Adipocyte (in vitro differentiated cells): ENCODE measurements around the gene GABPA.
A peak's percentile ranks its signal among the peaks of the same experiment; 100 is the strongest.
"Not testable (repeated sequence)": the region's sequence is repeated elsewhere in the genome, so short reads cannot be mapped to it uniquely, and the experiment has no call there.

Experiments
- DNase-seq: peaks from one replicate; pipeline ENCODE4 v3.0.0-alpha.2; 2015; ENCODE audit warnings: low read depth
- H3K27me3 ChIP-seq: replicated peaks from 2 replicates; pipeline ENCODE4 v1.7.0; 2013; ENCODE audit warnings: mild to moderate bottlenecking, low read length, moderate library complexity; ENCODE audit not compliant: control insufficient read depth, insufficient read depth
- H3K36me3 ChIP-seq: 2 replicates; pipeline ENCODE4 v1.7.0; 2013; ENCODE audit warnings: low read length, mild to moderate bottlenecking, moderate library complexity; ENCODE audit not compliant: control insufficient read depth, insufficient read depth, severe bottlenecking
- H3K4me1 ChIP-seq: 2 replicates; pipeline ENCODE4 v1.7.0; 2013; ENCODE audit warnings: mild to moderate bottlenecking, low read length, moderate library complexity; ENCODE audit not compliant: control insufficient read depth, insufficient read depth
- H3K4me3 ChIP-seq: 2 replicates; pipeline ENCODE4 v1.7.0; 2013; ENCODE audit warnings: mild to moderate bottlenecking, low read length, moderate library complexity
- H3K9ac ChIP-seq: 2 replicates; pipeline ENCODE4 v1.7.0; 2013; ENCODE audit warnings: mild to moderate bottlenecking, low read length, moderate library complexity
- H3K9me3 ChIP-seq: 2 replicates; pipeline ENCODE4 v1.7.0; 2013; ENCODE audit warnings: mild to moderate bottlenecking, low read length, moderate library complexity; ENCODE audit not compliant: control insufficient read depth

Gene GABPA

DNA sequence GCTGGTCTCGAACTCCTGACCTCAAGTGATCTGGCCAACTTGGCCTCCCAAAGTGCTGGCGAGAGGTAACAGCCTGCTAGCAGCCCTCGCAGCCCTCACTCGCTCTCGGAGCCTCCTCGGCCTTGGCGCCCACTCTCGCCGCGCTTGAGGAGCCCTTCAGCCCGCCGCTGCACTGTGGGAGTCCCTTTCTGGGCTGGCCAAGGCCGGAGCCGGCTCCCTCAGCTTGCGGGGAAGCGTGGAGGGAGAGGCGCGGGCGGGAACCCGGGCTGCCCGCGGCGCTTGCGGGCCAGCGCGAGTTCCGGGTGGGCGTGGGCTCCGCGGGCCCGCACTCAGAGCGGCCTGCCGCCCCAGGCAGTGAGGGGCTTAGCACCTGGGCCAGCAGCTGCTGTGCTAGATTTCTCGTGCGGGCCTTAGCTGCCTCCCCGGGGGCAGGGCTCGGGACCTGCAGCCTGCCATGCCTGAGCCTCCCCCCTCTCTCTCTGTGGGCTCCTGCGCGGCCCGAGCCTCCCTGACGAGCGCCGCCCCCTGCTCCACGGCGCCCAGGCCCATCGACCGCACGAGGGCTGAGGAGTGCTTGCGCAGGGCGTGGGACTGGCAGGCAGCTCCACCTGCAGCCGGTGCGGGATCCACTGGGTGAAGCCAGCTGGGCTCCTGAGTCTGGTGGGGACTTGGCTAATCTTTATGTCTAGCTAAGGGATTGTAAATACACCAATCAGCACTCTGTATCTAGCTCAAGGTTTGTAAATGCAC lies 43.5 kb downstream of the GABPA start:
- DNase-seq, H3K36me3 ChIP-seq, H3K4me1 ChIP-seq, H3K27me3 ChIP-seq, H3K9me3 ChIP-seq, H3K9ac ChIP-seq, H3K4me3 ChIP-seq: not testable (repeated sequence)

DNA sequence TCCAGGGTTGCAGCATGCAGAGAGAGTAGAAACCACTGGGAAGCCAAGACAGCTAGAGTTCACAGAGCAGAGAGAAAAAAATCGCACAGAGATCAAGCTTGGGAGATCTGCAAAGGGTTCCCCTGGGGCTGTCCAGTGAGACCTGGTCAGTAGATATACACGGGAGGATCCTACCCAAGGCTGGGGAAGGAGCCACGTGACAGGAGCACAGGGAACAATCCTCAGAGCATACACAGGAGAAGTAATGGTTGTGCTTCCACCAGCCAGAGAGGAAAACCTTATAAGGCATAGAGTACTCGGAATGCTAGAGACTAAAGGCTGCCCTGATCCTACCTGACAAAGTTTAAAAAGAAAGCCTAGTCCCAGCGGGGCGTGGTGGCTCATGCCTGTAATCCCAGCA lies 53.9 kb downstream of the GABPA start:
- Histone ChIP-seq H3K9me3 (no peaks in the 10 kb centered on the region), H3K4me3 (no peak overlapping the region), H3K9ac (no peak overlapping the region), H3K27me3 (peaks cover 15% of the 10 kb centered on the region), H3K4me1 (peaks cover 9% of the 10 kb centered on the region), H3K36me3 (no peaks in the 10 kb centered on the region)
- DNase-seq = no peak

DNA sequence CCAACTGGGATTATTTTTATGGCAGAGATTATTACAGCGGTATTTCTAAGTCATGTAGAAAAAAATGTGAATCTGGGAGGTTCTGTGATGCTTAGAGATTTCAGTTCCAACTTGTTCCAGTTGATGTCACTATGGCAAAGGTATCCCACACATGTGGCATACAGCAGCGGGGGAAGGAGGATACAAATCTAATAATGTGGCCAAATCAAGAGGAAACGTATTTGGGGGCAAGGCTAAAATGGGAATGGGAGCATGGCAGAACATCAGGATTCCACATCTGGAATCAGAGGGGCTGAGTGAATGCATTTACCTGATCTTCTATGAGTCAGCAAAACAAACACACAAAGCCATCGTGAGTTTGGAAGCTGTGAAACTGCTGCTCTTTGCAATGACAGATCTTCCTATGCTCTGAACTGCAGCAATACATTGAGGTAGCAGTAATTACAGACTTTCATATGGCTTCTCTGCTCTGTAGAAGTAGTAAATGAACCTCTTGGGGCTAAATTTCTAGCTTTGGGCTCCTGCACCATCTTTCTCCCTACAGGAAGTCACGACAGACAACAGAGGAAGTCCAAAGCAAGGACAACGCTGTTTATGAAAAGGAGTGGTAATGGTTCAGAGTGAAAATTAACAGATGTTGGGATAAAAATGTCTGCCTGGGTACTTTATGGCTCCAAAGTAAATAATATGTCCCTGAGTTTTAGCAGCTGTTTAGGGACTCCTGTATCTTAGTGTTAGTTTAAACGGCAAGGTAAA lies 55.5 kb downstream of the GABPA start:
- H3K4me3 ChIP-seq = peak overlapping the region; percentile 72
- peaks cover 9% of the 10 kb centered on the region for H3K4me1 ChIP-seq
- peak; percentile 70 for DNase-seq
- H3K9ac ChIP-seq = peak overlapping the region; percentile 7
- peaks cover 15% of the 10 kb centered on the region for H3K27me3 ChIP-seq
- H3K9me3 ChIP-seq = no peaks in the 10 kb centered on the region
- no peaks in the 10 kb centered on the region for H3K36me3 ChIP-seq

DNA sequence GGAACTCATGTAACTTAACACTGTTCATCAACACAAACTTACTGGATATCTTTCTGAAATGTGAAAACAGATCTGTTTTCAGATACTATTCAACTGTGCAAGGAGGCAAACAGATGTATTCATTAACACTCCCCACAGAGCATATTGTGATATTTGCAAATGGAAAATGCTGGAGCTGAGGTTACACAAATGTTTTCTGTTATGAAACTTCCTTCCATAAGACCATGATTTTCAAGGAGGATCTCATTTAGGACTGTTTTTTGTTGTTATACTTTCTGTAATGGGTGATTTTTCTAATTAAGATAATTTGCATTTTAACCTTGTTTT lies 56.1 kb downstream of the GABPA start:
- Histone ChIP-seq H3K4me3 (peak overlapping the region; percentile 72), H3K36me3 (no peaks in the 10 kb centered on the region), H3K9ac (peak overlapping the region; percentile 7), H3K9me3 (no peaks in the 10 kb centered on the region), H3K27me3 (peaks cover 15% of the 10 kb centered on the region), H3K4me1 (peaks cover 9% of the 10 kb centered on the region)
- peak; percentile 13 for DNase-seq

DNA sequence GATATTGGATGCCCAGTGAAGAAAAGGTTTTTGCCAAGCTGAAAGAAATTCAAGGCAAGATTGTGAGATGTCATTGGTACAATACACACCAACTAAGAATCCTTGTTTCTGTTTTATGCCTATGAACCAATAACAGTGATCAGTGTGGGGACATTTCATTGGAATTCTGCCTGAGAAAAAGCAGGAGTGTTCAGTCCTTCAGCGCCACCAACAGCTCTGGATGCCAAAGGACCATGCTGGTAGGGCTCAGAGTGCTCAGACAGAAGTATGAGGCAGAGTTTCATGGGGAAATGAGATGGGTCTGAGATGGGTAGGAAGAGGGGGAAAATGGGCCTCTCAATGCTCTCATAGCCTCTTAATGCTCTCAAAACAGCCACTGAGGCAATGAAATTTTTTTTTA lies 56.5 kb downstream of the GABPA start:
- no peaks in the 10 kb centered on the region for H3K36me3 ChIP-seq
- H3K4me3 ChIP-seq = no peak overlapping the region
- H3K9ac ChIP-seq = no peak overlapping the region
- H3K4me1 ChIP-seq = peaks cover 9% of the 10 kb centered on the region
- no peaks in the 10 kb centered on the region for H3K9me3 ChIP-seq
- DNase-seq = no peak
- H3K27me3 ChIP-seq = peaks cover 15% of the 10 kb centered on the region

DNA sequence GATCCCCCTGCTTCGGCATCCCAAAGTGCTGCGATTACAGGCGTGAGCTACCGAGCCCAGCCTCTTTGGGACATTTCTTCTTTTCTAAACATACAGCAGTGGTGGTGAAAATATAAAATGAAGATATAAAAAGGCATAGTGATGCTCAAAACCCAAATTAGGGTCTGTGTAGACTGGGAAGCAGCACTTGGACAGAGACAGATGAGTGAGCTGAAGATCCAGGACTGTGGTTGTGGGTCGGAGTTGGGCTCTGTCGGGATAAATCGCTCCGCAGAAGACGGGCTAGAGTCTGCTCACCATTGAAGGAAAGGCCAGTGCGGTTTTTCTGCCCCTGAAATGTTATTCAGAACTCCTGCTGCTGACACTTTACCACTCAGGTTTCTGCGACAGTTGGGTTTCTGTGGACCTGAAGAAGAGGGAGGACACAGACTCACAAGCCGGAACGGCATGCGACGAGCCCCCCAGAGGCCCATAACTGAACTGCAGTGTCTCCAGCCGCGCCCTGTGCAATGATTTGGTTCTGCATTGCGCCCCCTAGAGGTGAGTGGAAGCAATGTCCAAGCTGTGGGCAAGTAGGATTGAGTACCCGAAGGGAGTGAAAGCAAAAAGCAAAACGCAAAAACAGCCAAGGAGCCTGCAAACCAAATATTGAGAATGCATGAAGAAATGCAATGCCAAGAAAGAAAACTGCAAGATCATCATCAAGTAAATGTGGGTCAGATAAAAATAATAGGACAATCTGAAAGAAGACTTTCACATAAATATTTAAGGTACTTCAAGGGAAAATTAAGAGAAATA lies 66.6 kb downstream of the GABPA start:
- H3K9ac ChIP-seq = peak overlapping the region; percentile 32
- no peaks in the 10 kb centered on the region for H3K36me3 ChIP-seq
- no peaks in the 10 kb centered on the region for H3K27me3 ChIP-seq
- peak overlapping the region; percentile 54 for H3K4me3 ChIP-seq
- H3K9me3 ChIP-seq = no peaks in the 10 kb centered on the region
- DNase-seq = peak; percentile 79
- no peaks in the 10 kb centered on the region for H3K4me1 ChIP-seq

DNA sequence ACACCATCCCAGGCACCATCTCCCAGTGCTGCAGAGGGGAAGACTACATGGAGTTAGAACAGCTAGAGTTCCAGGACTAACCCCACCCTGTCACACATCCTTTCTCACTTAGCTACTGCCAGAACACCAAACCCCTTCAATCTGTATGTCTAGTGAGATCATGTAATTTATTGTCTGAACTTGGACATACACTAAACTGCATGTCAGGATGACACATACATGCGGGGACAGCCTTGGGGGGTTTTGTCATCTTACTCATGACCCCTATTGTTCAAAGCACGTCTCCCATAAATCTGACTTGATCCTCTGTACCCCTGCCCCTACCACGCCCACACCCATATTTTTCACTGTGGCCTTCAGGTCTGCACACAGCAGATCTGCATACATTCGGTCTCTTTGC lies 71.3 kb downstream of the GABPA start:
- H3K9me3 ChIP-seq = no peaks in the 10 kb centered on the region

DNA sequence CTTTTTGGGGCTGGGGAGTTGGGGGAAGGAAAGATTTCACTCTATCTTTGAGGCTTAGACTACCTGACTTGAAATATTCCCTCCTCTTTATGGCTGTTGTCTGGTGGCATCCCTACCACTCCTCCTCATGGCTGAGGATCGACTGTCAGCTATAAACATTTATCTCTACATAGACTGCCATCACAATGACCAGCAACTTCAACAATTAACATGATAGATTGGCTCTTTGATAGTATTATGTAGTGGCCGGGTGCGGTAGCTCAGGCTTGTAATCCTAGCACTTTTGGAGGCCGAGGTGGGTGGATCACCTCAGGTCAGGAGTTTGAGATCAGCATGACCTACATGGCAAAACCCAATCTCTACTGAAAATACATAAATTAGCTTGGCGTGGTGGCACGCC lies 72.4 kb downstream of the GABPA start:
- no peak for DNase-seq
- H3K9ac ChIP-seq = no peak overlapping the region
- H3K4me1 ChIP-seq = peaks cover 5% of the 10 kb centered on the region
- no peaks in the 10 kb centered on the region for H3K9me3 ChIP-seq
- no peaks in the 10 kb centered on the region for H3K36me3 ChIP-seq
- no peak overlapping the region for H3K4me3 ChIP-seq
- H3K27me3 ChIP-seq = no peaks in the 10 kb centered on the region

More for the DNA sequence above, 71.3 kb downstream of the GABPA start:
- H3K36me3 ChIP-seq = no peaks in the 10 kb centered on the region
- peaks cover 5% of the 10 kb centered on the region for H3K4me1 ChIP-seq
- DNase-seq = no peak
- no peak overlapping the region for H3K9ac ChIP-seq
- no peaks in the 10 kb centered on the region for H3K27me3 ChIP-seq
- no peak overlapping the region for H3K4me3 ChIP-seq

DNA sequence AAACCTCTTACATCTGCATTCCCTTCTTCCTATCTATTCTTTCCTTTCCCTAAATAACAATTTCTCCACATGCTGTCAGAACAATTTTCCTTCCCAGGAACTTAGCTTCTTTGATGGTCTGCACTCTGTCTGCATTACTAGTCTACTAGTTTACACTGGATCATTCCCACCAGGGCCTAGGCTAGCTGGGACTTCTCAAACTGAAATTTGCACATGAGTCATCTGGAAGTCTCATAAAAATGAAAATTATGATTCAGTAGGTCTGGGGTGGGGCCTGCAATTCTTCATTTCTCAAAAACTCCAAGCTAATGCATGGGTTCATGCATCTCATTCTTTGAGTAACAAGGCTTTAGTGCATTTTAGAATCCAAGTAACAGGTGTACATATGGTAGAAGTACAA lies 74.2 kb downstream of the GABPA start:
- Histone ChIP-seq H3K9me3 (no peaks in the 10 kb centered on the region), H3K4me1 (peaks cover 5% of the 10 kb centered on the region), H3K9ac (no peak overlapping the region), H3K27me3 (no peaks in the 10 kb centered on the region), H3K36me3 (no peaks in the 10 kb centered on the region), H3K4me3 (no peak overlapping the region)
- DNase-seq = peak; percentile 34

DNA sequence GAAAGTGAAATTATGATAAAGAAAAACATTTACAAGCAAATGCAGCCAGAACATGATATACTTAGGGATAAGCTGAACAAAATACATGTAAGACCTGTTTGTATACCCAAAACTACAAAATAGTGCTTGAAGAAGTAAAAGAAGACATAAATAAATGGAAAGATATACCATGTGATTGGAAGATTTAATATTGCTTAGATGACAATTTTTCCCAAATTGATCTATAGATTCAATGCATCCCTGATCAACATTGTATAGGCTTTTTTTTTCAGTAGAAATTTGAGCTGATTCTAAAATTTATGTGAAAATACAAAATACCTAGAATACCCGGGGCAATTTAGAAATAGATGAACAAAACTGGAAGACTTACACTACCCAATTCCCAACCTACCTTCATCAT lies 76.4 kb downstream of the GABPA start:
- no peaks in the 10 kb centered on the region for H3K27me3 ChIP-seq
- no peaks in the 10 kb centered on the region for H3K9me3 ChIP-seq
- no peak for DNase-seq
- peaks cover 5% of the 10 kb centered on the region for H3K4me1 ChIP-seq
- no peak overlapping the region for H3K9ac ChIP-seq
- no peaks in the 10 kb centered on the region for H3K36me3 ChIP-seq
- H3K4me3 ChIP-seq = no peak overlapping the region

DNA sequence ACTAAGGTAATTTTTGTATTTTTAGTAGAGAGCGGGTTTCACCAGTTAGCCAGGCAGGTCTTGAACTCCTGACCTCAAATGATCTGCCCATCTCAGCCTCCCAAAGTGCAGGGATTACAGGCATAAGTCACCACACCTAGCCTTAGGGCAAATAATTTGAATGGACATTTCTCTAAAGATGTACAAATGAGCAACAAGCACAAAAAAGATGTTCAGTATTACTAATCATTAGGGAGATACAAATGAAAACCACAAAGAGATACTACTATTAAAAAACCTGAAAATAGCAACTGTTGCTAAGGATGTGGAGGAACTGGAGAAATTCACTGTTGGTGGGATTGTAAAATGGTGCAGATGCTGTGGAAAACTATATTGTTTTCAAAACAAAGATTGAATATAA lies 79.1 kb downstream of the GABPA start:
- H3K9me3 ChIP-seq = no peaks in the 10 kb centered on the region
- no peaks in the 10 kb centered on the region for H3K27me3 ChIP-seq
- no peak for DNase-seq
- H3K4me1 ChIP-seq = peaks cover 15% of the 10 kb centered on the region
- no peak overlapping the region for H3K9ac ChIP-seq
- no peak overlapping the region for H3K4me3 ChIP-seq
- no peaks in the 10 kb centered on the region for H3K36me3 ChIP-seq
